ENCODE measurements around the gene GOLGA2.

GOLGA2 gene

DNA sequence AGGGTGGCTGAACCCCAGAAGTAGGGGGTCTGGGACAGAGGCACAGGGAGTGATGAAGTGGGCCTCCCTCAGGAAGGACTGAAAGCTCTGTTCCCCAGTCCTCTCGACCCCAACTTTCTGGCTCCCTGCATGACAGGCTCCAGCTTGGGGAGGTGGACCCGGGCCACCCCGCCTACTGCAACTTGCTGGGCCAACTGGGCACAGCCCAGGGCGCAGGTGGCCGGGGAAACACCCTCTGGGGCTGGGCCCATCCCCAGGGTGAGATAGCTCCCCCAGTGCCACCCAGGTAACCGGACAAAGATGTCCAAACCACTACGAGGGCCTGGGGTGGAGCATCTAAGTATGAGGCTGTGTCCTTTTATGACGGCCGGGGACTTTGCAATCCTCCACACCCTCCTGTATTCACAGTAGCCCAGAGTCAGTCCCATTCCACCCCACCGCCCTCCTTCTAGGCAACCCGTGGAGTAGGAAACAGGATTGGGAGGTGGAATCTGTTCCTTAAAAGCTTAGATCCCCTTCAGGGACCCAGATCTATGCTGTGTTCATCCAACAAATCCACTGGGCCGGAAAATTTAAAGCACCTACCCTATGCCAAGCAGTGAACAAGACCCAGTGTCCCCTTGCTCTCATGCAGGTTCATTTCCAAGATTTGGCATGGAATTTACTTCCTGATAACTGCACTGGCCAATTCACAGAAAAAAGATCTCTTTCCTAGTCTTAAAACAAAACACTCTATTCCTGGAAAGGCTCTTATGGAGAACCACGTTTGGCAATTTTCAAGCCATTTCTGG lies 52.7 kb downstream of the GOLGA2 start:
- Histone ChIP-seq H2AFZ (ENCODE audit: low read depth, low read length, severe bottlenecking) (no peak overlapping the region), H3K9me3 (ENCODE audit: insufficient read depth, low read length) (no peaks in the 10 kb centered on the region), H3K27me3 (ENCODE audit: low read length) (no peaks in the 10 kb centered on the region), H3K79me2 (ENCODE audit: insufficient read depth, low read length) (no peaks in the 10 kb centered on the region), H3K4me3 (ENCODE audit: insufficient read depth, low read length, poor library complexity, severe bottlenecking) (no peak overlapping the region), H3K36me3 (ENCODE audit: low read length) (no peaks in the 10 kb centered on the region), H3K9ac (ENCODE audit: low read length) (no peak overlapping the region), H3K4me2 (ENCODE audit: low read depth, low read length, poor library complexity, severe bottlenecking) (no peak overlapping the region), H3K27ac (ENCODE audit: low read depth, low read length) (no peak overlapping the region), H4K20me1 (ENCODE audit: low read depth, low read length) (no peaks in the 10 kb centered on the region), H3F3A (ENCODE audit: insufficient read depth) (no peaks in the 10 kb centered on the region), H3K9me2 (replicated peaks; ENCODE audit: insufficient read depth, low read length) (no peaks in the 10 kb centered on the region)
- TF ChIP-seq EZH2phosphoT487 (conservative IDR thresholded peaks at IDR 0.05; ENCODE audit: low read length), result no peak
- no peak for TF ChIP-seq CTCF (IDR thresholded peaks at IDR 0.05; ENCODE audit: insufficient read depth, low read length, poor library complexity, severe bottlenecking)

GRCh38 chr9:128222026-128222425 lies 53.8 kb downstream of the GOLGA2 start:
- H3K79me2 ChIP-seq (ENCODE audit: insufficient read depth, low read length), result no peaks in the 10 kb centered on the region
- no peak overlapping the region for H3K4me2 ChIP-seq (ENCODE audit: low read depth, low read length, poor library complexity, severe bottlenecking)
- no peak for TF ChIP-seq EZH2phosphoT487 (conservative IDR thresholded peaks at IDR 0.05; ENCODE audit: low read length)
- TF ChIP-seq CTCF (IDR thresholded peaks at IDR 0.05; ENCODE audit: insufficient read depth, low read length, poor library complexity, severe bottlenecking), result no peak
- no peak overlapping the region for H3K27ac ChIP-seq (ENCODE audit: low read depth, low read length)
- no peaks in the 10 kb centered on the region for H4K20me1 ChIP-seq (ENCODE audit: low read depth, low read length)
- H3F3A ChIP-seq (ENCODE audit: insufficient read depth), result no peaks in the 10 kb centered on the region
- no peak overlapping the region for H2AFZ ChIP-seq (ENCODE audit: low read depth, low read length, severe bottlenecking)
- H3K27me3 ChIP-seq (ENCODE audit: low read length), result no peaks in the 10 kb centered on the region
- no peaks in the 10 kb centered on the region for H3K36me3 ChIP-seq (ENCODE audit: low read length)
- H3K9me2 ChIP-seq (replicated peaks; ENCODE audit: insufficient read depth, low read length), result no peaks in the 10 kb centered on the region
- H3K9me3 ChIP-seq (ENCODE audit: insufficient read depth, low read length), result no peaks in the 10 kb centered on the region
- H3K4me3 ChIP-seq (ENCODE audit: insufficient read depth, low read length, poor library complexity, severe bottlenecking), result no peak overlapping the region
- no peak overlapping the region for H3K9ac ChIP-seq (ENCODE audit: low read length)

DNA sequence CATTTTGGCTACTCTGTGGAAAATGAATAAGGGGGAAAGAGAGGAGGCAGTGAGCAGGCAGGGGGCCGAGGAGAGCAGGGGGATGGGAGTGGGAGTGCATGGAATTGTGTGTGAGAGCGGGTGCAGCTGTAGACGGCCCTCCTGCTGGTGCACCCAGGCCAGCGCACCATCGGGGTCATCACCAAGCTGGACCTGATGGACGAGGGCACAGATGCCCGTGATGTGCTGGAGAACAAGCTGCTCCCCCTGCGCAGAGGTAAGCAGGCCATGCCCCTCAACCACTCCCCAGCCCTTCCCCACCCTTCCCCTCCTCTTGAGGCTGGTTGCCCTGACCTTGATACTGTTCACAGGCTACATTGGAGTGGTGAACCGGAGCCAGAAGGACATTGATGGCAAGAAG lies 56.0 kb downstream of the GOLGA2 start:
- Histone ChIP-seq H3K4me2 (ENCODE audit: low read depth, low read length, poor library complexity, severe bottlenecking) (no peak overlapping the region), H3K27ac (ENCODE audit: low read depth, low read length) (no peak overlapping the region), H3K36me3 (ENCODE audit: low read length) (no peaks in the 10 kb centered on the region), H3K4me3 (ENCODE audit: insufficient read depth, low read length, poor library complexity, severe bottlenecking) (no peak overlapping the region), H4K20me1 (ENCODE audit: low read depth, low read length) (no peaks in the 10 kb centered on the region), H3K79me2 (ENCODE audit: insufficient read depth, low read length) (no peaks in the 10 kb centered on the region), H3K9me2 (replicated peaks; ENCODE audit: insufficient read depth, low read length) (no peaks in the 10 kb centered on the region), H3K9ac (ENCODE audit: low read length) (no peak overlapping the region), H3K9me3 (ENCODE audit: insufficient read depth, low read length) (no peaks in the 10 kb centered on the region), H3F3A (ENCODE audit: insufficient read depth) (no peaks in the 10 kb centered on the region), H2AFZ (ENCODE audit: low read depth, low read length, severe bottlenecking) (no peak overlapping the region), H3K27me3 (ENCODE audit: low read length) (no peaks in the 10 kb centered on the region)
- no peak for TF ChIP-seq CTCF (IDR thresholded peaks at IDR 0.05; ENCODE audit: insufficient read depth, low read length, poor library complexity, severe bottlenecking)

Measured in SU-DHL-6 (cell line).